Colon (tissue), 2 donors: ENCODE data around the gene TSSC4.
"Not testable (repeated sequence)": the region's sequence is repeated elsewhere in the genome, so short reads cannot be mapped to it uniquely, and the experiment has no call there.

ENCODE experiments used
- FAIRE-seq: peaks from 2 replicates; lab custom pipeline; 2012; peaks lifted over from hg19 to GRCh38; lab: Jason Lieb, UNC
- donor health status: control.
- donor health status: control.

TSSC4 gene

GRCh38 chr11:2400069-2400761, at the start of gene TSSC4:
Gene TSSC4, plus strand, starts transcription at chr11:2400750. Its CDS starts 1,884 bp downstream, at chr11:2402634.
- peak; percentile 89 for FAIRE-seq

- no peak for FAIRE-seq
Measured at GRCh38 chr11:2351701-2352100, 48.8 kb upstream of the TSSC4 start.

GRCh38 chr11:2352420-2352819, 48.1 kb upstream of the TSSC4 start:
- FAIRE-seq, result no peak

GRCh38 chr11:2355000-2355644, 45.4 kb upstream of the TSSC4 start:
- FAIRE-seq, result no peak

- no peak for FAIRE-seq
Measured at GRCh38 chr11:2357246-2357645, 43.3 kb upstream of the TSSC4 start.

- not testable (repeated sequence) for FAIRE-seq
Measured at GRCh38 chr11:2357651-2358050, 42.9 kb upstream of the TSSC4 start.

GRCh38 chr11:2358754-2359442, 41.7 kb upstream of the TSSC4 start:
- FAIRE-seq, result no peak

- no peak for FAIRE-seq
Measured at GRCh38 chr11:2359557-2359956, 41.0 kb upstream of the TSSC4 start.

- FAIRE-seq, result no peak
Measured at GRCh38 chr11:2360081-2360642, 40.4 kb upstream of the TSSC4 start.

- no peak for FAIRE-seq
Measured at GRCh38 chr11:2361565-2361964, 39.0 kb upstream of the TSSC4 start.

GRCh38 chr11:2362414-2362813, 38.1 kb upstream of the TSSC4 start:
- no peak for FAIRE-seq

GRCh38 chr11:2363130-2363529, 37.4 kb upstream of the TSSC4 start:
- FAIRE-seq, result no peak

- no peak for FAIRE-seq
Measured at GRCh38 chr11:2363577-2364370, 36.8 kb upstream of the TSSC4 start.

GRCh38 chr11:2364386-2364785, 36.2 kb upstream of the TSSC4 start:
- not testable (repeated sequence) for FAIRE-seq

- FAIRE-seq, result no peak
Measured at GRCh38 chr11:2365571-2366210, 34.9 kb upstream of the TSSC4 start.

- FAIRE-seq, result no peak
Measured at GRCh38 chr11:2366276-2366675, 34.3 kb upstream of the TSSC4 start.

GRCh38 chr11:2366733-2367132, 33.8 kb upstream of the TSSC4 start:
- no peak for FAIRE-seq

- FAIRE-seq, result no peak
Measured at GRCh38 chr11:2367266-2368160, 33.0 kb upstream of the TSSC4 start.

- no peak for FAIRE-seq
Measured at GRCh38 chr11:2368178-2368850, 32.2 kb upstream of the TSSC4 start.

- no peak for FAIRE-seq
Measured at GRCh38 chr11:2368851-2369180, 31.7 kb upstream of the TSSC4 start.
